Lung (tissue), 12 donors: ENCODE data around the gene GAL3ST1. TPM values are rescaled to one million over a fixed set of nuclear protein-coding genes. Genes with fewer than 3 reads are reported as not detected.
"Not testable (repeated sequence)": the region's sequence is repeated elsewhere in the genome, so short reads cannot be mapped to it uniquely, and the experiment has no call there.

ENCODE experiments used
- ATAC-seq: fragments of 200-7000 bp; cut with Tn5 transposase; one replicate; pipeline ENCODE4 v1.9.1; 2020; ENCODE audit warnings: moderate number of reproducible peaks; ENCODE audit not compliant: insufficient read depth, low FRiP score
- DNase-seq, 3 donors: peaks; one replicate each; pipeline ENCODE4 v3.0.0-alpha.2; 2013 to 2017
- H3K27ac ChIP-seq, 2 donors: one replicate each; pipeline ENCODE4 v1.5.1; 2013; ENCODE audit warnings: mild to moderate bottlenecking in 2 of 2, moderate library complexity in 2 of 2, control low read depth in 1 of 2, inconsistent platforms in 1 of 2, low read depth in 1 of 2, low read length in 1 of 2
- H3K27me3 ChIP-seq, 3 donors: one replicate each; pipeline ENCODE4 v1.5.1; 2013; ENCODE audit warnings: low read length in 2 of 3; ENCODE audit not compliant: control insufficient read depth in 3 of 3, insufficient read depth in 3 of 3
- H3K36me3 ChIP-seq, 4 donors: one replicate each; pipeline ENCODE4 v1.5.1; 2013; ENCODE audit warnings: low read length in 4 of 4, mild to moderate bottlenecking in 1 of 4, moderate library complexity in 1 of 4; ENCODE audit not compliant: control insufficient read depth in 4 of 4, insufficient read depth in 4 of 4
- H3K4me1 ChIP-seq, 5 donors: one replicate each; pipeline ENCODE4 v1.5.1; 2013; ENCODE audit warnings: low read length in 5 of 5, mild to moderate bottlenecking in 2 of 5, moderate library complexity in 1 of 5; ENCODE audit not compliant: control insufficient read depth in 5 of 5, insufficient read depth in 5 of 5
- H3K4me3 ChIP-seq: one replicate; pipeline ENCODE4 v1.5.1; 2013; ENCODE audit warnings: mild to moderate bottlenecking, control low read depth, moderate library complexity
- H3K9ac ChIP-seq, 2 donors: one replicate each; pipeline ENCODE4 v1.5.1; 2013; ENCODE audit warnings: low read length in 2 of 2, control low read depth in 1 of 2; ENCODE audit not compliant: insufficient read depth in 1 of 2
- H3K9me3 ChIP-seq, 4 donors: one replicate each; pipeline ENCODE4 v1.5.1; 2013; ENCODE audit warnings: low read length in 3 of 4, mild to moderate bottlenecking in 1 of 4, moderate library complexity in 1 of 4; ENCODE audit not compliant: control insufficient read depth in 4 of 4, insufficient read depth in 3 of 4
- WGBS, 2 donors: extraction: QIAGEN DNeasy Blood & Tissue Kit; methylation state at CpG; one replicate each; pipeline ENCODE4 v1.1.7; 2013; 5-methylcytosine and 5-hydroxymethylcytosine counted together
- polyA plus RNA-seq, 2 donors: library from polyadenylated mRNA; stranded (reverse); fragments of 200-250 nt; gene quantifications; one replicate each; pipeline ENCODE4 v1.2.1, GENCODE V29; 2013
- total RNA-seq, 2 donors: library from RNA; depleted of rRNA in 1 of 2; stranded (reverse); fragments of >200 nt in 1 of 2; gene quantifications; one replicate each; pipeline ENCODE4 v1.2.1, GENCODE V29; 2014 to 2021
- TF ChIP-seq, protein P1 (sequence below): IDR thresholded peaks from 2 replicates; pipeline ENCODE4 v1.5.1; 2012; ENCODE audit warnings: mild to moderate bottlenecking; ENCODE audit errors: control extremely low read depth, extremely low read depth
- donor health status: control.
- donor health status: control.
- donor health status: Bipolar disorder and iron deficiency.
- donor health status: healthy.
- donor health status: DM: yes; HTN: yes; CAD: no.

The GAL3ST1 gene
- total and polyA plus RNA-seq, 4 donors = 0.72 to 4.0 (median 3.4) TPM

DNA sequence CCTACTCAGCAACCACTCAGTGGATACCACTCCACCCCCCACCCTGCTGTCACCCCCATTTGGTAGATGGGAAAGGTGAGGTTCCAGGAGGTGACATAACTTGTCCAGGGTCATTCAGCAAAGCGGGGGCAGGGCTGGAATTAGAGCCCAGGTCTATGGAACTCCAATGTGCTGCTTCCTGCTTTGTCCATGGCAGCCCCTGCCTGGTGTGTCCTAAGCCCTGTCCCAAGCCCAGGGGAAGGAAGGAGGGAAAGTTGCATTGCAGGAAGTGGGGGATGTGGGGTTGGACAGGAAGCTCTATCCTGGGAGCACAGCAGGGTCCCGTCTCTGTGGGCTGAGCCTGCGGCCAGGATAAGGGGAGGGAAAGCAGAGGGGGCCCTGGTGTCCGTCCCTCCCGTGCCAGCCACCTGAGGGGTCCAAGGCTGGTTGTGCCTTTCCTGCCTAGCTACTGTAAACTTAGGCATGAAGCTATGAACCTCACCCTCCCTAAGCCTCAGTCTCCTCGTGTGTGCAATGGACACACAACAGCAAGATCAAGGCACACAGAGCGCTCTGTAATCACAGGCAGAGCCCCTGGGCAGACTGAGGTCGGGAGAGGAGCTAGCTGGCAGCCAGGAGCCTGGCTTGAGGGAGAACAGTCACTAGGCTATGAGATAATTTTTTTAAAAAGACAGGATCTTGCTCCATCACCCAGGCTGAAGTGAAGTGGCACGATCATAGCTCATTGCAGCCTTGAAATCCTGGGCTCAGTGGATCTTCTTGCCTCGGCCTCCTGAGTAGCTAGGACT lies 12.9 kb downstream of the GAL3ST1 start:
- Histone ChIP-seq H3K4me3 (no peak overlapping the region), H3K27ac (no peak overlapping the region), H3K4me1 (no peaks in the 10 kb centered on the region), H3K36me3 (no peaks in the 10 kb centered on the region), H3K9ac (no peak overlapping the region), H3K9me3 (no peaks in the 10 kb centered on the region), H3K27me3 (no peaks in the 10 kb centered on the region)
- TF ChIP-seq, protein P1, sequence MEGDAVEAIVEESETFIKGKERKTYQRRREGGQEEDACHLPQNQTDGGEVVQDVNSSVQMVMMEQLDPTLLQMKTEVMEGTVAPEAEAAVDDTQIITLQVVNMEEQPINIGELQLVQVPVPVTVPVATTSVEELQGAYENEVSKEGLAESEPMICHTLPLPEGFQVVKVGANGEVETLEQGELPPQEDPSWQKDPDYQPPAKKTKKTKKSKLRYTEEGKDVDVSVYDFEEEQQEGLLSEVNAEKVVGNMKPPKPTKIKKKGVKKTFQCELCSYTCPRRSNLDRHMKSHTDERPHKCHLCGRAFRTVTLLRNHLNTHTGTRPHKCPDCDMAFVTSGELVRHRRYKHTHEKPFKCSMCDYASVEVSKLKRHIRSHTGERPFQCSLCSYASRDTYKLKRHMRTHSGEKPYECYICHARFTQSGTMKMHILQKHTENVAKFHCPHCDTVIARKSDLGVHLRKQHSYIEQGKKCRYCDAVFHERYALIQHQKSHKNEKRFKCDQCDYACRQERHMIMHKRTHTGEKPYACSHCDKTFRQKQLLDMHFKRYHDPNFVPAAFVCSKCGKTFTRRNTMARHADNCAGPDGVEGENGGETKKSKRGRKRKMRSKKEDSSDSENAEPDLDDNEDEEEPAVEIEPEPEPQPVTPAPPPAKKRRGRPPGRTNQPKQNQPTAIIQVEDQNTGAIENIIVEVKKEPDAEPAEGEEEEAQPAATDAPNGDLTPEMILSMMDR = no peak
- DNase-seq = no peak
- ATAC-seq = no peak
- 64 to 70% methylated on average over 10 of the region's 10 CpGs for WGBS, 2 donors

DNA sequence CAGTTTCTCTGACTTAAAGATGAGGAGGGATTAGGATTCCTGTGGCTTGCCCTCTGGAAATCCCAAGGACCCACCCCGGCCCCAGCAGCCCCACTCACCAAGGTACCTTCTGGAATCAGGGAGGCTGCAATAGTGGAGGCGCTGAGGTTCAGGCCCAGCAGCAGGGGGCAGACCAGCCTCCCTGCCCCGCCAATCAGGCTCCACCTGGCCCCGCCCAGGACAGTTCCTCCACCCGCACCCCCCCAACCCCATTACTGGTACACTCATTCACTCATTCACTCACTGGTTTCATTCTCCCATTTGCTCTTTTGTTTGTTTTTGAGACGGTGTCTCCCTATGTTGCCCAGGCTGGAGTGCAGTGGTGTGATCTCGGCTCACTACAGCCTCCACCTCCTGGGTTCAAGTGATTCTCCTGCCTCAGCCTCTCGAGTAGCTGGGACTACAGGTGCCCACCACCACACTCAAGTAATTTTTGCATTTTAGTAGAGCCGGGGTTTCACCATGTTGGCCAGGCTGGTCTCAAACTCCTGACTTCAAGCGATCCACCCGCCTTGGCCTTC lies 13.7 kb downstream of the GAL3ST1 start:
- H3K9me3 ChIP-seq, H3K9ac ChIP-seq, H3K36me3 ChIP-seq, ATAC-seq, H3K4me3 ChIP-seq, H3K27me3 ChIP-seq, H3K4me1 ChIP-seq, H3K27ac ChIP-seq, DNase-seq: not testable (repeated sequence)
- 87 to 90% methylated on average over 11 of the region's 11 CpGs for WGBS, 2 donors

DNA sequence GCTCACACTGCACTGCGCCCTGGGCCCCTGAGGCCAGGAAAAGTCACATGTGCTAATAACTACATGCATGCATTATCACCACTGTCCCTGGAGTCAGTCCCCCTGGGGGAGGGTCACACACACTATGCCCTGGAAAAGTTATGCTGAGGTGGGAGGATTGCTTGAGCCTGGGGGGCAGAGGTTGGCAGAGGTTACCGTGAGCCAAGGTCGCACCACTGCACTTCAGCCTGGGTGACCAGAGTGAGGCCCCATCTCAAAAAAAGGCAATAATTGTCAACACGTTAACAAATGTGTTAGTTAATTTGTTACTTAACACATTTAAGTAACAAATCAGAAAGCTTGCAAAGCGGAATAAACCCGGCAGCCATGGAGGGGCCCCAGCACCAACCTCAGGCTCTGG lies 14.6 kb downstream of the GAL3ST1 start:
- Histone ChIP-seq H3K27ac (no peak overlapping the region), H3K4me3 (no peak overlapping the region), H3K36me3 (no peaks in the 10 kb centered on the region), H3K9me3 (no peaks in the 10 kb centered on the region), H3K27me3 (no peaks in the 10 kb centered on the region), H3K4me1 (no peaks in the 10 kb centered on the region), H3K9ac (no peak overlapping the region)
- WGBS, 2 donors = 87 to 90% methylated on average over 6 of the region's 6 CpGs
- TF ChIP-seq, protein P1 = no peak
- ATAC-seq (no peak), DNase-seq (no peak)

DNA sequence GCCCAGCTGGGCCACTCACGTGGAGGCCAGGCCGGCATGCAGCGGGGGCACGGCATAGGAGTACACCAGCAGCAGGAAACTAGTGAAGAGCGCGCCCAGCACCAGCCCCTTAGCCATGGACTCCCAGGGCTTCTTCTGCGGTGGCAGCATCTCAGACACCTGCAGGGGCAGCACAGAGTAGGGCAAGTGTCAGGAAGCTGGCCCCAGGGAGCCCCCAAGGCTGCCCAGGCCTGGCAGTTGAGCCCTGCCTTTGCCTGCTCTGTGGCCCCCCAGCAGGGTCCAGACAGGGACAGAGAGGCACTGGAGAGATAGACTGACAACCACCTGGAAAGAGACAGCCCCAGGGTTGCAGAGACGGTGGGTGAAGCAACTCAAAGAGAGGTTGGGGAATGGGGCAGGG lies 17.2 kb downstream of the GAL3ST1 start:
- H3K9ac ChIP-seq = no peak overlapping the region
- WGBS, 2 donors = 82 to 83% methylated on average over 8 of the region's 8 CpGs
- H3K36me3 ChIP-seq = no peaks in the 10 kb centered on the region
- no peaks in the 10 kb centered on the region for H3K4me1 ChIP-seq
- TF ChIP-seq, protein P1 = no peak
- H3K4me3 ChIP-seq = no peak overlapping the region
- no peak for DNase-seq
- no peaks in the 10 kb centered on the region for H3K9me3 ChIP-seq
- no peak for ATAC-seq
- no peaks in the 10 kb centered on the region for H3K27me3 ChIP-seq
- no peak overlapping the region for H3K27ac ChIP-seq
